ENCODE measurements around the gene SLC36A2. TPM values are rescaled to one million over a fixed set of nuclear protein-coding genes. Genes with fewer than 3 reads are reported as not detected.

The SLC36A2 gene
- total and polyA plus RNA-seq, 2 donors (not counting 1 experiment from before 2014, with no cell fraction given) = not detected

GRCh38 chr5:151332857-151333256 is 14.5 kb downstream of the SLC36A2 start:
- Histone ChIP-seq H3K9ac (ENCODE audit: low read length) (no peak overlapping the region), H3K4me2 (replicated peaks; ENCODE audit: low read depth, low read length, poor library complexity, severe bottlenecking) (no peak overlapping the region), H3K27ac (ENCODE audit: low read length in 2 of 2) (no peak overlapping the region), H3K27me3 (replicated peaks in 1 of 4; ENCODE audit: control extremely low read depth in 1 of 4, control insufficient read depth in 3 of 4, insufficient read depth in 4 of 4, low read length in 3 of 4) (peaks cover 0 to 5% (median 0%) of the 10 kb centered on the region in 4 experiments), H3K9me3 (ENCODE audit: control extremely low read depth in 1 of 3, control insufficient read depth in 2 of 3, insufficient read depth in 1 of 3, low read length in 2 of 3) (no peaks in the 10 kb centered on the region), H3K4me3 (ENCODE audit: control extremely low read depth in 1 of 5, extremely low read depth in 1 of 5, insufficient read depth in 1 of 5, low read depth in 2 of 5, low read length in 4 of 5) (no peak overlapping the region), H2AFZ (ENCODE audit: insufficient read depth, low read depth, low read length, poor library complexity, severe bottlenecking) (no peak overlapping the region), H3K36me3 (replicated peaks in 1 of 2; ENCODE audit: control extremely low read depth in 1 of 2, control insufficient read depth in 1 of 2, extremely low read depth in 1 of 2, insufficient read depth in 2 of 2, low read length in 1 of 2) (no peaks in the 10 kb centered on the region), H3K79me2 (ENCODE audit: control insufficient read depth, insufficient read depth, low read length) (no peaks in the 10 kb centered on the region), H3K4me1 (ENCODE audit: control insufficient read depth in 2 of 2, insufficient read depth in 2 of 2, low read length in 2 of 2) (no peaks in the 10 kb centered on the region), H4K20me1 (ENCODE audit: control insufficient read depth, insufficient read depth, low read length, poor library complexity, severe bottlenecking) (no peaks in the 10 kb centered on the region)
- 100% methylated on average over 1 of the region's 2 CpGs for WGBS (ENCODE audit: insufficient coverage)
- CTCF ChIA-PET = interaction anchor here (0.6 kb wide), 1 partner anchor 51 kb away, joined by 4 read pairs; no protein-coding TSS in a partner anchor
- no peaks in the 10 kb centered on the region for H3K9me3 Mint-ChIP-seq (ENCODE audit: insufficient read depth)
- POLR2A ChIA-PET = no interaction called here
- no peak for DNase-seq
- H3K27me3 Mint-ChIP-seq = peaks cover 9% of the 10 kb centered on the region
- H3K27ac Mint-ChIP-seq = no peak overlapping the region
- no peak for TF ChIP-seq EZH2 (IDR thresholded peaks at IDR 0.05; ENCODE audit: borderline replicate concordance, insufficient read depth, low read depth, low read length, poor library complexity, severe bottlenecking)
- TF ChIP-seq CTCF (IDR thresholded peaks at IDR 0.05) = no peak
- H3K4me1 Mint-ChIP-seq = no peaks in the 10 kb centered on the region
- intact Hi-C loops (cut with micrococcal nuclease) = no loop called here
- H3K4me3 Mint-ChIP-seq = no peak overlapping the region
- ATAC-seq (ENCODE audit: low read depth) = no peak

GRCh38 chr5:151328734-151329133 is 18.6 kb downstream of the SLC36A2 start:
- Histone ChIP-seq H2AFZ (ENCODE audit: insufficient read depth, low read depth, low read length, poor library complexity, severe bottlenecking) (no peak overlapping the region), H3K4me1 (ENCODE audit: control insufficient read depth in 2 of 2, insufficient read depth in 2 of 2, low read length in 2 of 2) (no peaks in the 10 kb centered on the region), H3K4me3 (ENCODE audit: control extremely low read depth in 1 of 5, extremely low read depth in 1 of 5, insufficient read depth in 1 of 5, low read depth in 2 of 5, low read length in 4 of 5) (no peak overlapping the region), H3K9ac (ENCODE audit: low read length) (no peak overlapping the region), H3K27me3 (replicated peaks in 1 of 4; ENCODE audit: control extremely low read depth in 1 of 4, control insufficient read depth in 3 of 4, insufficient read depth in 4 of 4, low read length in 3 of 4) (peaks cover 0 to 3% (median 0%) of the 10 kb centered on the region in 4 experiments), H3K36me3 (replicated peaks in 1 of 2; ENCODE audit: control extremely low read depth in 1 of 2, control insufficient read depth in 1 of 2, extremely low read depth in 1 of 2, insufficient read depth in 2 of 2, low read length in 1 of 2) (no peaks in the 10 kb centered on the region), H4K20me1 (ENCODE audit: control insufficient read depth, insufficient read depth, low read length, poor library complexity, severe bottlenecking) (no peaks in the 10 kb centered on the region), H3K79me2 (ENCODE audit: control insufficient read depth, insufficient read depth, low read length) (no peaks in the 10 kb centered on the region), H3K9me3 (ENCODE audit: control extremely low read depth in 1 of 3, control insufficient read depth in 2 of 3, insufficient read depth in 1 of 3, low read length in 2 of 3) (no peaks in the 10 kb centered on the region), H3K4me2 (replicated peaks; ENCODE audit: low read depth, low read length, poor library complexity, severe bottlenecking) (no peak overlapping the region), H3K27ac (ENCODE audit: low read length in 2 of 2) (no peak overlapping the region)
- CTCF ChIA-PET = no interaction called here
- 88% methylated on average over 4 of the region's 4 CpGs for WGBS (ENCODE audit: insufficient coverage)
- no peak overlapping the region for H3K4me3 Mint-ChIP-seq
- no peak overlapping the region for H3K27ac Mint-ChIP-seq
- no peaks in the 10 kb centered on the region for H3K4me1 Mint-ChIP-seq
- peaks cover 13% of the 10 kb centered on the region for H3K27me3 Mint-ChIP-seq
- DNase-seq = no peak
- intact Hi-C loops (cut with micrococcal nuclease) = no loop called here
- ATAC-seq (ENCODE audit: low read depth) = no peak
- POLR2A ChIA-PET = no interaction called here
- TF ChIP-seq CTCF (IDR thresholded peaks at IDR 0.05) (no peak), EZH2 (IDR thresholded peaks at IDR 0.05; ENCODE audit: borderline replicate concordance, insufficient read depth, low read depth, low read length, poor library complexity, severe bottlenecking) (no peak)
- H3K9me3 Mint-ChIP-seq (ENCODE audit: insufficient read depth) = no peaks in the 10 kb centered on the region

All from B cell (primary cell).